Measurements from ENCODE around the gene RELL2.

RELL2 gene

GRCh38 chr5:141646026-141646425 lies 9.2 kb downstream of the RELL2 start:
- Histone ChIP-seq H3K9me3 (ENCODE audit: control insufficient read depth in 5 of 5, low read length in 5 of 5) (no peaks in the 10 kb centered on the region), H3K27ac (ENCODE audit: low read depth, low read length) (no peak overlapping the region), H3K9ac (ENCODE audit: low read length in 5 of 5) (no peak overlapping the region), H3K36me3 (ENCODE audit: control insufficient read depth in 5 of 5, insufficient read depth in 5 of 5, low read length in 5 of 5) (peaks cover 0 to 42% (median 18%) of the 10 kb centered on the region in 5 donors), H3K4me1 (ENCODE audit: control insufficient read depth in 5 of 5, insufficient read depth in 5 of 5, low read length in 5 of 5) (peaks cover 0 to 9% (median 6%) of the 10 kb centered on the region in 5 donors), H3K27me3 (ENCODE audit: control insufficient read depth in 5 of 5, insufficient read depth in 4 of 5, low read length in 5 of 5) (no peaks in the 10 kb centered on the region), H3K4me3 (ENCODE audit: low read depth in 1 of 5, low read length in 5 of 5) (no peak overlapping the region)

- H3K36me3 ChIP-seq (ENCODE audit: control insufficient read depth in 5 of 5, insufficient read depth in 5 of 5, low read length in 5 of 5) = peaks cover 0 to 38% (median 15%) of the 10 kb centered on the region in 5 donors
- H3K27ac ChIP-seq (ENCODE audit: low read depth, low read length) = no peak overlapping the region
- no peaks in the 10 kb centered on the region for H3K9me3 ChIP-seq (ENCODE audit: control insufficient read depth in 5 of 5, low read length in 5 of 5)
- peaks cover 0 to 15% (median 12%) of the 10 kb centered on the region in 5 donors for H3K4me1 ChIP-seq (ENCODE audit: control insufficient read depth in 5 of 5, insufficient read depth in 5 of 5, low read length in 5 of 5)
- H3K4me3 ChIP-seq (ENCODE audit: low read depth in 1 of 5, low read length in 5 of 5) = no peak overlapping the region
- no peaks in the 10 kb centered on the region for H3K27me3 ChIP-seq (ENCODE audit: control insufficient read depth in 5 of 5, insufficient read depth in 4 of 5, low read length in 5 of 5)
- no peak overlapping the region for H3K9ac ChIP-seq (ENCODE audit: low read length in 5 of 5)
Observed at GRCh38 chr5:141647242-141647641, 10.4 kb downstream of the RELL2 start.

- Histone ChIP-seq H3K27ac (ENCODE audit: low read depth, low read length) (no peak overlapping the region), H3K4me1 (ENCODE audit: control insufficient read depth in 5 of 5, insufficient read depth in 5 of 5, low read length in 5 of 5) (peaks cover 0 to 15% (median 12%) of the 10 kb centered on the region in 5 donors), H3K36me3 (ENCODE audit: control insufficient read depth in 5 of 5, insufficient read depth in 5 of 5, low read length in 5 of 5) (peaks cover 0 to 38% (median 15%) of the 10 kb centered on the region in 5 donors), H3K27me3 (ENCODE audit: control insufficient read depth in 5 of 5, insufficient read depth in 4 of 5, low read length in 5 of 5) (no peaks in the 10 kb centered on the region), H3K9ac (ENCODE audit: low read length in 5 of 5) (no peak overlapping the region), H3K4me3 (ENCODE audit: low read depth in 1 of 5, low read length in 5 of 5) (no peak overlapping the region), H3K9me3 (ENCODE audit: control insufficient read depth in 5 of 5, low read length in 5 of 5) (no peaks in the 10 kb centered on the region)
Observed at GRCh38 chr5:141647851-141648250, 11.1 kb downstream of the RELL2 start.

- Histone ChIP-seq H3K36me3 (ENCODE audit: control insufficient read depth in 5 of 5, insufficient read depth in 5 of 5, low read length in 5 of 5) (peaks cover 0 to 37% (median 25%) of the 10 kb centered on the region in 5 donors), H3K27ac (ENCODE audit: low read depth, low read length) (no peak overlapping the region), H3K4me3 (ENCODE audit: low read depth in 1 of 5, low read length in 5 of 5) (no peak overlapping the region), H3K4me1 (ENCODE audit: control insufficient read depth in 5 of 5, insufficient read depth in 5 of 5, low read length in 5 of 5) (peaks cover 0 to 15% (median 12%) of the 10 kb centered on the region in 5 donors), H3K27me3 (ENCODE audit: control insufficient read depth in 5 of 5, insufficient read depth in 4 of 5, low read length in 5 of 5) (no peaks in the 10 kb centered on the region), H3K9me3 (ENCODE audit: control insufficient read depth in 5 of 5, low read length in 5 of 5) (no peaks in the 10 kb centered on the region), H3K9ac (ENCODE audit: low read length in 5 of 5) (no peak overlapping the region)
Observed at GRCh38 chr5:141649056-141649688, 12.4 kb downstream of the RELL2 start.

GRCh38 chr5:141649972-141650371 lies 13.2 kb downstream of the RELL2 start:
- H3K9ac ChIP-seq (ENCODE audit: low read length in 5 of 5) = no peak overlapping the region
- peaks cover 0 to 33% (median 18%) of the 10 kb centered on the region in 5 donors for H3K36me3 ChIP-seq (ENCODE audit: control insufficient read depth in 5 of 5, insufficient read depth in 5 of 5, low read length in 5 of 5)
- no peak overlapping the region for H3K4me3 ChIP-seq (ENCODE audit: low read depth in 1 of 5, low read length in 5 of 5)
- no peak overlapping the region for H3K27ac ChIP-seq (ENCODE audit: low read depth, low read length)
- no peaks in the 10 kb centered on the region for H3K9me3 ChIP-seq (ENCODE audit: control insufficient read depth in 5 of 5, low read length in 5 of 5)
- H3K27me3 ChIP-seq (ENCODE audit: control insufficient read depth in 5 of 5, insufficient read depth in 4 of 5, low read length in 5 of 5) = no peaks in the 10 kb centered on the region
- peaks cover 0 to 15% (median 12%) of the 10 kb centered on the region in 5 donors for H3K4me1 ChIP-seq (ENCODE audit: control insufficient read depth in 5 of 5, insufficient read depth in 5 of 5, low read length in 5 of 5)

- Histone ChIP-seq H3K36me3 (ENCODE audit: control insufficient read depth in 5 of 5, insufficient read depth in 5 of 5, low read length in 5 of 5) (peaks cover 0 to 37% (median 21%) of the 10 kb centered on the region in 5 donors), H3K27me3 (ENCODE audit: control insufficient read depth in 5 of 5, insufficient read depth in 4 of 5, low read length in 5 of 5) (no peaks in the 10 kb centered on the region), H3K9me3 (ENCODE audit: control insufficient read depth in 5 of 5, low read length in 5 of 5) (no peaks in the 10 kb centered on the region), H3K4me1 (ENCODE audit: control insufficient read depth in 5 of 5, insufficient read depth in 5 of 5, low read length in 5 of 5) (peaks cover 0 to 15% (median 12%) of the 10 kb centered on the region in 5 donors), H3K4me3 (ENCODE audit: low read depth in 1 of 5, low read length in 5 of 5) (peak within 1 kb of the TSS; percentile 71 to 80 (median 77)), H3K27ac (ENCODE audit: low read depth, low read length) (no peak within 1 kb of the TSS), H3K9ac (ENCODE audit: low read length in 5 of 5) (peak within 1 kb of the TSS in 4 of 5 donors; percentile 22 to 67 (median 56))
Observed at GRCh38 chr5:141650851-141651727, 14.3 kb downstream of the RELL2 start, which contains the start of gene FCHSD1. FCHSD1 (minus strand) TSS chr5:141651418; CDS start chr5:141651368, 50 bp downstream.

GRCh38 chr5:141651728-141652105 lies 14.9 kb downstream of the RELL2 start:
- no peak overlapping the region for H3K27ac ChIP-seq (ENCODE audit: low read depth, low read length)
- peak overlapping the region in 4 of 5 donors; percentile 22 to 67 (median 48) for H3K9ac ChIP-seq (ENCODE audit: low read length in 5 of 5)
- H3K4me3 ChIP-seq (ENCODE audit: low read depth in 1 of 5, low read length in 5 of 5) = peak overlapping the region; percentile 46 to 77 (median 71)
- H3K36me3 ChIP-seq (ENCODE audit: control insufficient read depth in 5 of 5, insufficient read depth in 5 of 5, low read length in 5 of 5) = peaks cover 0 to 41% (median 26%) of the 10 kb centered on the region in 5 donors
- H3K4me1 ChIP-seq (ENCODE audit: control insufficient read depth in 5 of 5, insufficient read depth in 5 of 5, low read length in 5 of 5) = peaks cover 0 to 15% (median 12%) of the 10 kb centered on the region in 5 donors
- H3K9me3 ChIP-seq (ENCODE audit: control insufficient read depth in 5 of 5, low read length in 5 of 5) = no peaks in the 10 kb centered on the region
- H3K27me3 ChIP-seq (ENCODE audit: control insufficient read depth in 5 of 5, insufficient read depth in 4 of 5, low read length in 5 of 5) = no peaks in the 10 kb centered on the region

- Histone ChIP-seq H3K27me3 (ENCODE audit: control insufficient read depth in 5 of 5, insufficient read depth in 4 of 5, low read length in 5 of 5) (no peaks in the 10 kb centered on the region), H3K9ac (ENCODE audit: low read length in 5 of 5) (no peak overlapping the region), H3K9me3 (ENCODE audit: control insufficient read depth in 5 of 5, low read length in 5 of 5) (no peaks in the 10 kb centered on the region), H3K4me1 (ENCODE audit: control insufficient read depth in 5 of 5, insufficient read depth in 5 of 5, low read length in 5 of 5) (peaks cover 0 to 15% (median 12%) of the 10 kb centered on the region in 5 donors), H3K27ac (ENCODE audit: low read depth, low read length) (no peak overlapping the region), H3K4me3 (ENCODE audit: low read depth in 1 of 5, low read length in 5 of 5) (no peak overlapping the region), H3K36me3 (ENCODE audit: control insufficient read depth in 5 of 5, insufficient read depth in 5 of 5, low read length in 5 of 5) (peaks cover 0 to 52% (median 44%) of the 10 kb centered on the region in 5 donors)
Observed at GRCh38 chr5:141654298-141654697, 17.5 kb downstream of the RELL2 start.

- Histone ChIP-seq H3K27ac (ENCODE audit: low read depth, low read length) (no peak overlapping the region), H3K9me3 (ENCODE audit: control insufficient read depth in 5 of 5, low read length in 5 of 5) (no peaks in the 10 kb centered on the region), H3K4me3 (ENCODE audit: low read depth in 1 of 5, low read length in 5 of 5) (no peak overlapping the region), H3K9ac (ENCODE audit: low read length in 5 of 5) (no peak overlapping the region), H3K36me3 (ENCODE audit: control insufficient read depth in 5 of 5, insufficient read depth in 5 of 5, low read length in 5 of 5) (peaks cover 0 to 59% (median 49%) of the 10 kb centered on the region in 5 donors), H3K27me3 (ENCODE audit: control insufficient read depth in 5 of 5, insufficient read depth in 4 of 5, low read length in 5 of 5) (no peaks in the 10 kb centered on the region), H3K4me1 (ENCODE audit: control insufficient read depth in 5 of 5, insufficient read depth in 5 of 5, low read length in 5 of 5) (peaks cover 0 to 15% (median 12%) of the 10 kb centered on the region in 5 donors)
Observed at GRCh38 chr5:141655020-141655419, 18.2 kb downstream of the RELL2 start.

- H3K9me3 ChIP-seq (ENCODE audit: control insufficient read depth in 5 of 5, low read length in 5 of 5) = no peaks in the 10 kb centered on the region
- H3K4me3 ChIP-seq (ENCODE audit: low read depth in 1 of 5, low read length in 5 of 5) = no peak overlapping the region
- H3K4me1 ChIP-seq (ENCODE audit: control insufficient read depth in 5 of 5, insufficient read depth in 5 of 5, low read length in 5 of 5) = peaks cover 0 to 5% (median 4%) of the 10 kb centered on the region in 5 donors
- H3K36me3 ChIP-seq (ENCODE audit: control insufficient read depth in 5 of 5, insufficient read depth in 5 of 5, low read length in 5 of 5) = peaks cover 0 to 65% (median 52%) of the 10 kb centered on the region in 5 donors
- no peak overlapping the region for H3K9ac ChIP-seq (ENCODE audit: low read length in 5 of 5)
- H3K27ac ChIP-seq (ENCODE audit: low read depth, low read length) = no peak overlapping the region
- H3K27me3 ChIP-seq (ENCODE audit: control insufficient read depth in 5 of 5, insufficient read depth in 4 of 5, low read length in 5 of 5) = no peaks in the 10 kb centered on the region
Observed at GRCh38 chr5:141656396-141656795, 19.6 kb downstream of the RELL2 start.
